Measurements from ENCODE around the gene LRP8. TPM values are rescaled to one million over a fixed set of nuclear protein-coding genes. Genes with fewer than 3 reads are reported as not detected.
"Not testable (repeated sequence)": the region's sequence is repeated elsewhere in the genome, so short reads cannot be mapped to it uniquely, and the experiment has no call there.

The LRP8 gene
- total RNA-seq, 1 experiment from 2014 or later: 35.4 TPM

DNA sequence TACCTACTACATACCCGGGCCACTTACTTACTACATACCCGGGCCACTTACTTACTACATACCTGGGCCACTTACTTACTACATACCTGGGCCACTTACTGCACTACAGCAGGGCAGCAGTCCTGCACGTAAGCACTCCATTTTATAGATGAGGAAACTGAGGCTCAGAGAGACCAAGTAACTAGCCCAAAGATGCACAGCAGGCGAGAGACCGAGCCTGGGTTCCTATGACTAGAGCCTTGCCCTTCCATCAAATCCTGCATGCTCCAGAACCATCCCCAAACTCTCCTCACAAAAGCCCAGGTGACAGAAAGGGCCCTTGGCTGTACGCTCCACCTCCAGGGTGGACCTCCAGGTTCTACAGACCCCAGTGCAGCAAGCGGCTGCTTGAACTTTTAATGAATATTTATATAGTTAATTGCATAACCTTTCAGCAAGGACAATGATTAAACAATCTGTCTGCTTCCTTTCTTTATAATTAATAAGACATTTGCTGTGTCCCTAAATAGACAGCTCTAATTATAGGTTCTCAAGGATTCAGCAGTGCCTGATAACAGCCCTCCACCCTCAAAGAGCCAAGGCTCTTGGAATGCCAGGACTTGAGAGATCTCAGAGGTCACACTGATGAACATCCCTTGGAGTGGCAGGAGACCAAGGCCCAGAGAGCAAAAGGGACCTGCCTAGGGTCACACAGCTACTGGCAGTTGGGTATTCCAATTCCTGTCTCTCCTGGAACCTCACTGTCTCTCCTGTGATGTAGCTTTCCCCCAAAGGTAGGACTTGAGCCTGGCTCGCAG lies 43.4 kb downstream of the LRP8 start:
- DNase-seq (ENCODE audit: low read depth): no peak

DNA sequence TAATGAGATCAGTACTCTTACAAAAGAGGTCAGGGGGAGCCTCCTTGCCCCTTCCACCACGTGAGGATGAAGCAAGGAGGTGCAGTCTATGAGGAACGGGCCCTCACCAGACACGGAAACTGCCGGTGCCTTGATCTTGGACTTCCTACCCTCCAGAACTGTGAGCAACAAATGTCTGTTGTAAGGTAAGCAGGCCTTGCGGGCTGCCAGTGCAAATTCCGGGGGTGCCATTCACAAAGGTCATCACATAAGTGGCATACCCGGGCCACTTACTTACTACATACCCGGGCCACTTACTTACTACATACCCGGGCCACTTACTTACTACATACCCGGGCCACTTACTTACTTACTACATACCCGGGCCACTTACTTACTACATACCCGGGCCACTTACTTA lies 44.7 kb downstream of the LRP8 start:
- DNase-seq (ENCODE audit: low read depth): not testable (repeated sequence)

DNA sequence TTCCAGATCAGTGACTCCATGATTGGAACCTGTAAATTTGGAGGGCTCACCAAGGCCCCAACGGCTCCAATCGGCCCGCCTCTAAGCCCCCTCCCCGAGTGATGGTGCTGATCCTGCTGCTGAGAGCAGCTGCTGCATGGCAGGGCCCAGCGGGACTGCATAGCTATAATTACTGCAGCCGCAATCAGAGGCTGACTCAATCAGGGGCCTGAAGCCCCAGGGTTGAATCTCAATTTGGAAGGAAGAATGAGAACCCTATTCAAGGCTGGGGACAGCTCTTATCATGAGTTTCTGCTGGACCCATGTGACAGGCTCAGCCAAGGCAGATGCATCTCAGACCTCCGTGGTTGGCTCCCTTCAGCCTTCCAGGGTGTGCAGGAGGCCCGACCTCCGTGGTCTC lies 46.7 kb downstream of the LRP8 start:
- no peak for DNase-seq (ENCODE audit: low read depth)

DNA sequence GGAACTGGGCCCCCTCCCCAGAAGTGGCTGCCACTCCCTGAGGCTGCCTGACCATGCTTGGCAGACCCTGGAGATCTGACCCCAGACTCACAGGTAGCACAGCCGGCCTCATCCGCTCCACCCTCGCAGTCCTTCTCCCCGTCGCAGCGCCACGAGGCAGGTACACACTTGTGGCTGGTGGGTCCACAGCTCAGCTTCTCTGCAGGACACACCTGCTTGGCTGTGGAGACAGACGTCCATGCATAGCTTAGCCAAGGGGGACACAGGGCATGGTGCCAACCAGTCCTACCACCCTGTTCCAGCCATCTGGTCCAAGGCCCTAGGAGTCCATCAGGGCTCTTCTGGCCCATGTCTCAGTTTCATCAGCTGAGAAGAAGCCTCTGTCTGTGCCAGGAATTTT lies 47.4 kb downstream of the LRP8 start:
- no peak for DNase-seq (ENCODE audit: low read depth)

DNA sequence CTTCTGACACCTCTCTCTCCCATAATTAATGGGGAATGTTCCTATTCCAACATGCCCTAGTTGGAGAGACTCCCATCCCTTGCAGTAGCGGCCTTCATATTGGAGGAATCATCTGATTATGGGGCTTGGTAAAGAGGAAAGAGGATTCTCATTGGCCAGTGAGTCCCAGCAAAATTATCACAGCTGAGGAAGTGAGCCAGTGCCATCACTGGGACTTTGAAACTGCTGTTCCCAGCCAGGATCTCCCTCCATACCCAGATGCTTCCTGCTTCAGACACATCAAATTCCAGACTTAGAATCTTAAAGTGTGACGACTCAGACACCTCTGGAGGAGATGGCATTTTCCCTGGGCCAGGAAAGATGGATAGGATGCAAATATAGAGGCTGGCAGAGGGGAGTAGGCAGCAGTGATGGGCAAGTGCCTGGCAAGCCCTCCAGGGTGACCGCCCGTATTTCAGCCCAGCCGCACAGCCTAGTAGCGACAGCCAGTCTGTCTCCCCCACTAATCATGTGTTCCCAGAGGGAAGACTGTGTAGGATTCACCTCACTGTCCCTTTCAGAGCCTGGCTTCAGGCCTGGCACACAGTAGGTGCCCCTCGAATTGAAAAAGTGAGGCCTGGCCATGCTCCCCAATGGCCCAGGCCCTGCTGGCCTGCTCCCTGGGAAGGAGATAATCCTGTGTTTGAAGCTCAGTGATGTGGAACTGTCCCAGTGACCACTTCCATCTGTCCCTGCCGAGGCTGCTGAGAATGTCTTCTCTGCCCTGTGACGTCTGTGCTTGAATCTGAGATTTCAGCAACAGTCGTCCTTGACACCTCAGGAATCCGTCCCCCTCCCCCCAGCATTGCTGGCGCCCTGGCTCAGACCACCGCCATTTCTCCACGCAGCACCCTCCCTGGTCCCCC lies 48.3 kb downstream of the LRP8 start:
- DNase-seq (ENCODE audit: low read depth): no peak

DNA sequence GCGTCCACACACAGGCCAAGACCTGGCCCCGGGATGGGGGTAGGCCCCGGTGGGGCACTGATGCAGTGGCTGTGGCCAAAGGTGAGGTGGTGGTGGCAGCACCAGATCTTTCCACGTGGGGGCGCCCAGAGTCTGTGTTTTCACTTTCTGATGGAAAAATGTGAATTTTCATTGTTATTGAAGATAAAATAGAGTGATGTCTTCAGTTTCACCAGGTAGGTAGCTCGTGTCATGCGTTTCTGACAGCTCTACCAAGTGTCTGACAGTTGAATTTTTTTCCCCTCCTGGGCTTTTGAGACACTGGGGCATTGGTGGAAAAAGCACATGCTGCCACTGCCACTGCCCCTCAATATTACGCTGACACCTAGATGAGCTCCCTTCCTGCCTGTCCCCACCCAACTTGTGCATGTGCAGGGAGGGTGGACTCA lies 49.6 kb downstream of the LRP8 start:
- peak; percentile 33 for DNase-seq (ENCODE audit: low read depth)

DNA sequence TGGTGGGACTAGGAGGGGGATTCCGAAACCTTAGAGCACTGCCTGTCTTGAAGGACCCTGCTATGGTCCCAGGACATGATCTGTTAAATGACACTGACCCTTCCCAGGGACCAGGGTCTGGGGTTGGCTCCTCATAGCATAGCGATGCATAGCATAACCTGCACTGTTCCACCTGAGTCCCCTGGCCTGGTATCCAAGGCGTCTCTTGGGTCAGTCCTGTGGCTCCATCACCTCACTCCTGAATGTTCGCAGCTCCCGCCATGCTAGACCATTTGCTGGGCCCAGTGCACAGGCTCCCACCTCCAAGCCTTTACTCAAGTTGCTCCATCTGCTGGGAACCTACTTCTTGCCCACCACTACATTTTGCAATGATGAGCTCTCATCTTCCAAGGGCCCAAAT lies 50.5 kb downstream of the LRP8 start:
- DNase-seq (ENCODE audit: low read depth): no peak

DNA sequence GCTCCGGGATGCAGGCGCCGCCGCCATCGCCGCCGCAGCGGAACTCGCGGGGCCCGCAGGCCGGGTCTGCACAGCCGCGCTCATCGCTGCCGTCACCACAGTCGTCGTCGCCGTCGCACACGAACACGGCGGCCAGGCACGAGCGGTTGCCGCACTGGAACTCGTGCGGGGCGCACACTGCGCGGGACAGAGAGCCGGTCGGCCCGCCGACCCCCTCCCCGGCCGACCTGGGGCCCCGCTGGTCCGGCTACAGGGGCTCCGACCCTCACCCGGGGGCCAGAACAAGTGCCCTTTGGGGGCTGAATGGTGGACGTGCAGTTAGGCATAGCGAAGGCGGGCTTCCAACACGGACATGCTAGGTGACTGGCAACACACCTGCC lies 51.0 kb downstream of the LRP8 start:
- DNase-seq (ENCODE audit: low read depth): no peak

DNA sequence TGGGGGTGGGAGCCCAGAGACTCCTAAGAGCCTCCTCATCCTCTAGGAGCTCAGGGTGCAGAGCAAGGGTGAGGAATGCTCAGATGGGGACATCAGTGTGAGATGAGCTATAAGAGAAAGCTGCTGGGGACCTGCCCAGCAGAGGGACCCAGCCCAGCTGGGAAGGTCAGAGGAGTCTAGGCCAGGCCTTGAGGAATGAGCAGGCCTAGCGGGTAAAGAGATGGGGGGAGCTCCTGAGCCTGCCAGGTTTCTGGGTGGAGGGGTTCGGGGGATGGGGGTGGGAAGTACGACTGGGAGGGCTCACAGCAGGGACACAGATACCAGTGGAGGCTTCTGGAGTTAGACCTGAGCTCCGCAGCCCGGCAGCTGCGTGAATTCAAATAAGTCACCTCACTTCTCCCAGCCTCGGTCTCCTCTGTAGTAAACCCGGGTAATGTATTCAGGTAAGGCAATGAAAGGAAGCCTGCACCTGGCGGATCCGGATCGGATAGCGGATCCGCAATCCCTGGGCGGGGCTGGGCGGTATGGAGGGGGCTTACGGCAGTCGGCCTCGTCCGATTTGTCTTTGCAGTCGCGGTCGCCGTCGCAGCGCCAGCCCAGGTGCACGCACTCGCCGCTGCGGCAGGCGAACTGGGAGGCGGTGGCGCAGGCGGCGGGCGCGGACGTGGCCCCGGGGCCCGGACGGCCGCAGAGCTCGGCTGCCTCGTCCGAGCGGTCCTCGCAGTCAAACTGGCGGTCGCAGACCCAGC lies 51.5 kb downstream of the LRP8 start:
- DNase-seq (ENCODE audit: low read depth): no peak

DNA sequence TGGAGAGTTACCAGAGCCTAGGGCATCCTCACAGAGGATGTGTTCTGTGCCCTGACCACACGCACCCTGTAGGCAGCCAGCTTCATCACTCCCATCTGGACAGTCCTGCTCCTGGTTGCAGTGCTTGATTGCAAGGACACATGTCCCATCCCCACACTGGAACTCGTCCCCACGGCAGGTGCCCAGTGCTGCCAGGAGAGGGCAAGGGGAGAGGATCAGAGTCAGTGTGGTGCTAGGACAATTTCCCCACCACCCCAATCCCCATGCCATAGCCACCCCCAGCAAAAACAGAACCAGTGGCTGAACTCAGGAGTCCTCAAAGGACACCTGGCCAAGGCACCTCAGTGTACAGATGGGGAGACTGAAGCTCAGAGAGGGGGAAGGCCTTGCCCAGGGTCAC lies 52.3 kb downstream of the LRP8 start:
- no peak for DNase-seq (ENCODE audit: low read depth)

DNA sequence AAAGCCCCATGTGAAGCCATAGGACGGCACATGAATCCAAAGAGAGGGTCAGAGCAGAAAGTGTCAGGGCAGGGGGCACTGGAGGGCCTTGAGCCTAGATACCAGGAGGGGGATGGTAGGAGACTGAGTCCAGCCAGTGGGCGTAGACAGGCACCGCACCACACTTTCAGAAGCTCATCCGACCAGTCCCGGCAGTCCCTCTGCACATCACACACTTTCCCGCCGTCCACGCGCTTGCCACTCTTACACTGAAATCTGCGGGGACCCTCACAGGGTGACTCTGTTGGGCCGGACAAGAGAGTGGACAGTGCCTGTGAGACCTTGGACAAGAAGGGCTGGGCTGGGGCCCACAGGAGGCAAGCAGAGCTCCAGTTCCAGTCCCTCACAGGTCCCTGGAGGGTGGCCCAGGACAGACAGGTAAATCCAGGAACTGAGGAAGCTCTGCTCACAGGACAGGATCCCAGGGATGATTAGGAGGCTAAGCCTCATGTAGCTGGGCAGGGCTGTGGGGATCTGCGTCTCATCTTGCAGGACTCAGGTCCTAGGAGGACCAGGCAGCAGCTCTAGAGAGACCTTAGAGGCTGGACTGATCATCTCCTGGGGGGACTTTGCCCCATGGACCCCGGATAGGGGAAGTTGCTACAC lies 53.2 kb downstream of the LRP8 start:
- no peak for DNase-seq (ENCODE audit: low read depth)

DNA sequence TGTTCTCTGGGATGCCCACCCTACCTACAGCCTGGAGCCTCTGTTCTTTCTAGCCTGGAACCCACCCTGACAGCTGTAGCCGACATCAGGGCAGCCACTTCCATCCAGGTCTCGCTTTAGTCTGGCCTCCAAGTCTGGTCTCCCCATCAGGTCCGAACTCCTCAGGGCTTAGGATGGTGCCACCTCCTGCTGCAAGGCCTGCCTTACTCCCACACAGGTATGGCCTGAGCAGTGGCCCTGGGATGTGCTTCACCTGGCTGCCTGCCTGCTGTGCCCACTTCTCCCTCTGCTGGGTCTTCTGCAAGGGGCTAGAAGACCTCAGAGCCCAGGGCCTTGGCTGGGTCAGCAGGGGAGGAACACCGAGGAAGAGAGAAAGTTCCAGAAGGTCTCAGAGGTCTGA lies 53.8 kb downstream of the LRP8 start:
- DNase-seq (ENCODE audit: low read depth): no peak

DNA sequence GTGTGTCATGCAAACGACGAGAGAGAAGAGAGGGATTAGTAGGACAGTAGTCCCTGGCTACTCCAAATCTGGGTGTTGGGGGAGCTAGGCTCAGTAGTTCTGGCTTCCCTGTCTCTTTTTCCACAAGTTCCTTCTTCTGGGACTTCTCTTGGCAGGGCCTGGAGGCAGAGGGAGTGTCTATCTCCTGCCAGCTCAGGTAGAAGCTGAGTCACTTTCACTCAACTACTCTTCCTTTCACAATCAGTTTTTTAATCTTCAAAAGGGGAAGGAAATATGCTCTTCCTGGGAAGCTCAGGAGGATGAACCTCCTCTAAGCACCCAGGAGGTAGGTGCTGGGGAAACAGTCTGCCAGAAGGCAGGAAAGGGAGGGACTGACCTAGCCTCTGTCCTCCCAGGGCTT lies 54.3 kb downstream of the LRP8 start:
- DNase-seq (ENCODE audit: low read depth): no peak

DNA sequence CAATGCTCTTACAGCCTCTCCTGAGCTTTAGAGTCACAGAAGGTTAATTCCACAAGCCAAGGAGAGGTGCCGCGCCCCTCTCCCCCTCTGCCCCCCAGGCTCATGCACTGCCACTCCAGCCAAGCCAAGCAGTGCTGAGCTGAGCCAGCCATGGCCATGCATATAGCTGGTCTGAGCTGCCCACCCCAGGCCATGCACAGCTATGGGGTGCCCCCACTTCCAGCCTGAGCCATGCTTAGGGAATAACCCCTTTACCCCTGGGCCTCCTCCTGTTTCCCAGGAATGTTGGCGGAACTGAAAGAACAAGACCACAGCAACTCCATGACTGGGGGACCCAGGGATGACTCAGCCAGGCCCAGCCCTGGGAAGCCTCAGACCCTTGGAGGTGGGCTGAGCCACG lies 55.5 kb downstream of the LRP8 start:
- DNase-seq (ENCODE audit: low read depth): no peak

DNA sequence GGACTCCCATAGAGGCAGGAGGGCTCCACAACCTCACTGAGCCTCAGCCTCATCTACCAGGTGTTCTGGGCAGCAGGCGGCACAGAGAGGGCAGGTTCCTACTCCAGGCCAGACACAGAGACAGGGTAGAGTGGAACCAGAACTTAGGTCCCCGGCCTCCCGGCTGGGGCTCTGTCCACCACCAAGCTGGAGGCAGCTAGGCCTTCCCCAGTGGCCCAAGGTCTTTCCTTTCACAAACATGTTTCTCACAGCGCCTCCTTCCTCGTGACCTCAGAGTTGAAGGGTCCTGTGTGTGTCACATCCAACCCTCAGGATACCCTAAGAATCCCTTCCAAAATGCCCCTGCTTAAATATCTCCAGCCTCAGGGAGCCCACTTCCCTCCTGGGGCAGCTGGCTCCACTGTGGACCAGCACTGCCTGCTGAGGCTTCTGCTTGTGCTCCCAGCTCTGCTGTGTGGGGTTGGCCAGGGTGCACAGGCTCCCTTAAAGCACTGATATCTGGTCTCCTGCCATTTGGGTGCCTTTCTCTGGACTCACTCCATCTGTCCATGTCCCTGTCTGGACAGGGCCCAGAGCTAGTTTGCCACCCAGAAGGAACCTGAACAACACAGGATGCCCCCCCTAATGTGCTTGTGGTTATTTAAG lies 56.3 kb downstream of the LRP8 start:
- no peak for DNase-seq (ENCODE audit: low read depth)

DNA sequence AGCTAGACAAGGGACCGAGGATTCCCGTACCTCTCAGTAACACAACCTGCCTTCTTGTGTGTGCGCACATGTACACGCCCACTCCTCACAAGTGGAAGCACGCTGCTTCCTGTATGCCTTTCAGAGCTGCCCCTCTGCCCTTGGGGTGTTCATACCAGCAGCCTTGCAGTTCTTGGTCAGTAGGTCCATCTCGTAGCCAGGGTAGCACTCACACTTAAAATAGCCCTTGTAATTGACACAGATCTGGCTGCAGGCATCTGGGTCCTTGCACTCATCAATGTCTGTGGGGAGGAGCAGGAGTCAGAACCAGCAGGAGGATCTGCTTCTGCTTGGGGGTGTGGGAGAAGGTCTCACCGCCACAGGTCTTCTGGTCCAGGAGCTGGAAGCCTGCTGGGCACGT lies 57.0 kb downstream of the LRP8 start:
- DNase-seq (ENCODE audit: low read depth): no peak

DNA sequence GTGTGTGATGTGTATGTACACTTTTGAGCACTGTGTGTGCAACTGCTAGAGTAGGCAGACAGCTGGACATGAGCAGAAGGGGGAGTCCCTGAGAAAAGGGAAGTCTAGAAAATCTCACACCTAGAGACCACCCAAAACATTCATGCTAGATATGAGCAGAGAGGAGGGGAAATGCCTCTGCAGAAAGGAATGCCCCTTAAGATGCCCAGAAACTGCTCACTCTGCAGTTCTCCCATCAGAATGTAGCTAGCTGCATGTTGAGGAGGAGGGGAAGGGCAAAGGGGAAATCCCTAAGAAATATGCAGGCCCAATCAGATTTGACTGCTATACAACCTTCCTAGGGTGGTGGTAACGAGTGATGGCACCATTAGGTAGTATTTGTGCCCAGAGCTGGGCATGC lies 57.8 kb downstream of the LRP8 start:
- DNase-seq (ENCODE audit: low read depth): no peak

DNA sequence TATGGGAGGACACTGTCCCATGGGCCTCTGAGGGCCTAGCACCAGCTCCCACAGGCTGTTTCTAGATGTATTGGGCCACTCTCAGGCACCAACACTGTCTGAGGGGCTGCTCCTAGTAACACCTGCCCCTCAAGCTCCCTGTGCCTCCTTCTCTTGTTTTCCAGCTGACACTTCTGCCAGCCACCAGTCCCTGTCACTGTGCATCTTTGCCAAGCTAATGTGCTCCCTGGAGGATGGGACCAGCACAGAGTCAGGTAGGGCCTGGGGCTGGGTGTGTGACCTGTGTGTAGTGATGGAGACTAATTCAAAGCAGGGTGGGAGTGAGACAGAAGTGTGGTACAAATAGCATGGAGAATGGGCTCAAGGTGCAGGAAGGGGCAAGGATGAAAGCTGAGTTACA lies 60.1 kb downstream of the LRP8 start:
- DNase-seq (ENCODE audit: low read depth): no peak

DNA sequence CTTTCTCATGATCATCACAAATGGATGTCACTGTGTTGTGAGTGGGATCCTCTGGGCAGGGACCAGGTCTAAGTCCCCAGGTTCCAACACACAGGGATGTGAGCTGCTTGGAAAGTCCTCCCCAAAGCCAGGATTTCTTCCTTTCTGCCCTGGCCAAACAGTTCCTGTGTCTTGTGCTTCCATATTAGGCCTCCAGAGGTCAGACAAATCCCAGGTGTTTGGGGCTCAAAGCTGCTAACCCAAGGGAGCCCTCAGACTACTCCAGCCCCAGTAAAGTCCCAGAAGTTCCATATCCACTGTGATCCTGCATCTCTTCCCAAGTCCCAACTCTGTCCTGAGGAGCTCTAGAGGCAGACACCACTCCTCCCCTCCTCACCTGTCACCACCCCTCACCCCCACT lies 61.8 kb downstream of the LRP8 start:
- peak; percentile 10 for DNase-seq (ENCODE audit: low read depth)

DNA sequence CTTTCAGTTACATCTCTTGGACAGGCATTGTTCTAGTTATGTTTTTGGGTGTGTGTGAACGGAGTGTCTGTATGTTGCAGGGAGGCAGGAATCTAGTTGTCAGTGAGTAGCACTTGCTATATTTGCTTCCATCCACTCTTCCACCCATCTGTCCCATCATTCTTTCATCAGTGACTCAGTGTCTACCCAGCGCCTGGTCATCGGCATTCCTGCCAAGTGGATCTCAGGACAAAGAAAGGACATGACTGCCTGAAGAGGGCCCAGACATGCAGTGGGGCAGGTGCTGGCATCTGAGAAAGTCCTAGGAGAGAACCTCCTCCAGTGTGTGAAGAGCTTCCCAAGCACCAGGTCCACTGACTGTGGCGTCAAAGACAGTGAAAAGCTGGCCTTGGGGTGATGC lies 62.3 kb downstream of the LRP8 start:
- no peak for DNase-seq (ENCODE audit: low read depth)

DNA sequence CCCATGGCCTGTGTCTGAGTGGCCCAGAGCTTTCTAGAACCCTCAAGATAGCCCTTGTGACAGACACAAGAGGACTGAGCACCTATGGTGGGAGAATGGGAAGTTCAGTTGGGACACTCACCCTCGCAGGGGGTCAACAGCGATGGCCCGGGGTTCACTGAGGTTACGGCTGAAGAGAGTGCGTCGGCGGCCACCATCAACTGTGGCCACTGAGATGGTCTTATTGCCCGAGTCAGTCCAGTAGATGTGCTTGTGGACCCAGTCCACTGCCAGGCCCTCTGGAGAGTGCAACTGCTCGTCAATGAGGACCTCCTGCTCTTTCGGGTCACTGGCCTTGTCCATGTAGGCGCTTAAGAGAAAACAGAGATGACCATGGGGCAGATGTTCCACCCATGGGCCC lies 63.8 kb downstream of the LRP8 start:
- no peak for DNase-seq (ENCODE audit: low read depth)

All from RPMI7951 (cell line).